ENCODE measurements around the gene TMEM139. TPM values are rescaled to one million over a fixed set of nuclear protein-coding genes. Genes with fewer than 3 reads are reported as not detected.

TMEM139 gene
- total and polyA plus RNA-seq, 8 donors: 4.2 to 17.3 (median 7.0) TPM

DNA sequence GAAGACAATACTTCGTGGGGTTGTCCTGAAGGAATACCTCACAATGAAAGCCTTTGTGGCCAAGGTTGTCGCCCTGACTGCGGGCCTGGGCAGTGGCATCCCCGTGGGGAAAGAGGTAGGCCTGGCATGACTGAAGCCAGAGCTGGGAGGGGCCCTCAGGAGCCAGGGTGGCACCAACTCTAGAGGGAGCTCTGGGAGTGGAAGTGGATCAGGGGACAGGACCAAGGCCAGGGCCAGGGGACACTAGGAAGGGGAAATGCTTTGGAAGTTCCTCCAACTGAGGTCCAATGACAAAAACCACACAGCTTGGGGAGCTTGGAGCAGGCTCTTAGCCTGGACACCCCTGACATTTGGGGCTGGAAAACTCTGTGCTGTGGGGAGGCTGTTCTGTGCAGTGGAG, 37.0 kb downstream of the TMEM139 start:
- H3K4me1 ChIP-seq: no peaks in the 10 kb centered on the region
- H3K9me3 ChIP-seq: no peaks in the 10 kb centered on the region
- H3K27ac ChIP-seq: no peak overlapping the region
- WGBS, 2 donors: 62 to 70% methylated on average over 4 of the region's 4 CpGs
- ATAC-seq (peak in 3 of 4 donors; percentile 52 to 63 (median 53)), DNase-seq (no peak), FAIRE-seq (no peak)
- H3K27me3 ChIP-seq: no peaks in the 10 kb centered on the region
- no peaks in the 10 kb centered on the region for H3K36me3 ChIP-seq
- intact Hi-C loops (cut with DNase I): no loop called here
- TF ChIP-seq, protein P1, sequence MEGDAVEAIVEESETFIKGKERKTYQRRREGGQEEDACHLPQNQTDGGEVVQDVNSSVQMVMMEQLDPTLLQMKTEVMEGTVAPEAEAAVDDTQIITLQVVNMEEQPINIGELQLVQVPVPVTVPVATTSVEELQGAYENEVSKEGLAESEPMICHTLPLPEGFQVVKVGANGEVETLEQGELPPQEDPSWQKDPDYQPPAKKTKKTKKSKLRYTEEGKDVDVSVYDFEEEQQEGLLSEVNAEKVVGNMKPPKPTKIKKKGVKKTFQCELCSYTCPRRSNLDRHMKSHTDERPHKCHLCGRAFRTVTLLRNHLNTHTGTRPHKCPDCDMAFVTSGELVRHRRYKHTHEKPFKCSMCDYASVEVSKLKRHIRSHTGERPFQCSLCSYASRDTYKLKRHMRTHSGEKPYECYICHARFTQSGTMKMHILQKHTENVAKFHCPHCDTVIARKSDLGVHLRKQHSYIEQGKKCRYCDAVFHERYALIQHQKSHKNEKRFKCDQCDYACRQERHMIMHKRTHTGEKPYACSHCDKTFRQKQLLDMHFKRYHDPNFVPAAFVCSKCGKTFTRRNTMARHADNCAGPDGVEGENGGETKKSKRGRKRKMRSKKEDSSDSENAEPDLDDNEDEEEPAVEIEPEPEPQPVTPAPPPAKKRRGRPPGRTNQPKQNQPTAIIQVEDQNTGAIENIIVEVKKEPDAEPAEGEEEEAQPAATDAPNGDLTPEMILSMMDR (IDR thresholded peaks at IDR 0.05): no peak
- no peak overlapping the region for H3K4me3 ChIP-seq

DNA sequence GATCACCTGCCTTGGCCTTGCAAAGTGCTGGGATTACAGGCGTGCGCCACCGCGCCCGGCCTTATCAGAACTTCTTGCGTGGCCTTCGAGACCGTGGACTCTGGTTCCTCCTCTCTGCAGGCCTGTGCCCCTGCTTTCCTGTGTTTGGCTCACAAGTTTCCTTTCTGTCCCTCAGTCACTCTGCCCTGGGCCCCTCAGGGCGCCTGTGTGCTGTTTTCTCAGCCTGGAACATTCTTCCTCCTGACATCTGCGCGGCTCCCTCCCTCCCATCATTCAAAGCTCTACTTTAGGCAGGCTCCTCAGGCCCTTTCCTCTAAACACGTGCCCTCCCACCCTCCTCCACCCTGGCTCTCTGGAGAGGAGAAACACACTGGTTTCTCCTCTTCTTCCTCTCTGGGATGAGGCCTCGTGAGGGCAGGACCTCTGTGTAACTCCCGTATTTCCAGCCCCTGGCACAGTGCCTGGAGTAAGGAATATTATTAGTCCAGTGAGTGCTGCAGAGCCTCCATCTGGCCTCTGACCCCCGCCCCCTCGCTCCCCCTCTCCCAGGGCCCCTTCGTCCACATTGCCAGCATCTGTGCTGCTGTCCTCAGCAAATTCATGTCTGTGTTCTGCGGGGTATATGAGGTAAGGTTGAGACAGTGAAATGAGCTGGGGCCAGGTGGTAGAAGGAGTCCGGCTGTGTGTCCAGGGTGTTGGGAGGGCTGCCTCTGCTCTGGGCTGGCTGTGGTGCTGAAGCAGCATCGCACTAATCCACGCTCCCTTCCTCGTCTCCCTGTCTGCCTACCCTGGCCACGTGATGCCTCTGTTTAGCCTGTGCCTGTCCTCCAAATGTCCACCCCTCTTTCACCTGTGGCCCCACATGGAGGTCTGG, 38.2 kb downstream of the TMEM139 start:
- intact Hi-C loops (cut with DNase I): no loop called here
- H3K27me3 ChIP-seq: no peaks in the 10 kb centered on the region
- WGBS, 2 donors: 77 to 84% methylated on average over 23 of the region's 23 CpGs
- no peak for FAIRE-seq
- H3K9me3 ChIP-seq: no peaks in the 10 kb centered on the region
- no peaks in the 10 kb centered on the region for H3K4me1 ChIP-seq
- no peak for DNase-seq
- no peak overlapping the region for H3K4me3 ChIP-seq
- TF ChIP-seq, protein P1 (IDR thresholded peaks at IDR 0.05): no peak
- H3K36me3 ChIP-seq: no peaks in the 10 kb centered on the region
- H3K27ac ChIP-seq: no peak overlapping the region
- ATAC-seq: no peak

DNA sequence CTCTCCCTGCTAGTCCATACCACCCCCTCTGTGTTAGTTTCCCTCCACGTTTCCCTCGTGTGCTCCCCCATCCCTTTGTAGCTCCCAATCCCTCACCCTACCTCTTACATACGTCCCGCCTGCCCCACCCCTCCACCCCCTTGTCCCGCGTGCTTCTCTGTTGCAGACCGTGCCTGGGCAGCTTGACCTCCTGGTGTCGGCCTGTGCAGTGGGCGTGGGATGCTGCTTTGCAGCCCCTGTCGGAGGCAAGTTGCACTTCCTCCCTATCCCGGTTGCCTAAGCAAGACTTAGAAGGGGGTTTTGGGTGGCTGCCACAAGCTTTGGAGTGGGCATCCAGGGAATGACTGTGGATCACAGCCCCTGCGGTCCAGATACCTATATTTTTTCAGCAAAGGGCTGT, 38.9 kb downstream of the TMEM139 start:
- no peaks in the 10 kb centered on the region for H3K27me3 ChIP-seq
- no peak overlapping the region for H3K27ac ChIP-seq
- ATAC-seq: no peak
- H3K4me3 ChIP-seq: no peak overlapping the region
- no peaks in the 10 kb centered on the region for H3K4me1 ChIP-seq
- no peaks in the 10 kb centered on the region for H3K9me3 ChIP-seq
- intact Hi-C loops (cut with DNase I): no loop called here
- 54 to 61% methylated on average over 12 of the region's 12 CpGs for WGBS, 2 donors
- no peaks in the 10 kb centered on the region for H3K36me3 ChIP-seq
- TF ChIP-seq, protein P1 (IDR thresholded peaks at IDR 0.05): no peak
- DNase-seq: no peak
- no peak for FAIRE-seq

DNA sequence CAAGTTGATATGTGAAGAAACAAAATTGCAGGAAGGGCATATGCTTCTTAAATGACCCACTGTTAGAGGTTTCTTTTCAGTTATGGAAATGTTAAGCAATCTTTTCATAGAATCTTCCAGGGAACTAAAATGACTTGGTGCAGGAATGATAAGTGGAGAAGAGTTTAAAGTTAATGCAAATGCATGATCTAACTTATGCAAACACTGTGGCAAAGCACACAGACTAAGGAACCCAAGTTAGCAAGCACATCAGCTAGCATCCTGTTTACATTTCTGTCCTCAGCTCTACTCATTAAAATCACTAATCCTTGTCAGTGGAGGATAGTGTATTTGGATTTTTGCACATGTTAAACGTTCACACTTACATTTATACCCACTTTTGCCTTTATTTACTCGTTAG, 40.5 kb downstream of the TMEM139 start:
- no peaks in the 10 kb centered on the region for H3K36me3 ChIP-seq
- DNase-seq: no peak
- intact Hi-C loops (cut with DNase I): no loop called here
- no peaks in the 10 kb centered on the region for H3K4me1 ChIP-seq
- H3K4me3 ChIP-seq: no peak overlapping the region
- no peak overlapping the region for H3K27ac ChIP-seq
- H3K9me3 ChIP-seq: no peaks in the 10 kb centered on the region
- no peak for FAIRE-seq
- no peaks in the 10 kb centered on the region for H3K27me3 ChIP-seq
- ATAC-seq: no peak
- 65 to 70% methylated on average over 2 of the region's 2 CpGs for WGBS, 2 donors
- TF ChIP-seq, protein P1 (IDR thresholded peaks at IDR 0.05): no peak

DNA sequence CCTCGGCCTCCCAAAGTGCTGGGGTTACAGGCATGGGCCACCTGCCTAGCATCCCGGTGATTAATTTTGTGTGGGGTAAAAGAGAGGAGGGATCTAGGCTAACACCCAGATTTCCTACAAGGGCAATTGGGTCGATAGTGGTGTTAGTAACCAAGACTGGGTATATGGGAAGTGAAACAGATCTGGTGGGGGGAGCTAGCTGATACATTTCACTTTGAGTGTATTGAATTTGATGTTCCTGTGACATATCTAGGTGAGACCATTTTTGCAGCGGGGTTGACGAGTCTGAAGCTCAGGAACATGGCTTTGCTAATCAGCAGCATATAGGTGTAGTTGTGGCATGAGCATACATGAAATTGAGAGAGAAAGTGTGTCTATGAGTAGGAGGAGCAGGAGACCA, 43.1 kb downstream of the TMEM139 start:
- Histone ChIP-seq H3K27me3 (no peaks in the 10 kb centered on the region), H3K4me1 (no peaks in the 10 kb centered on the region), H3K36me3 (no peaks in the 10 kb centered on the region), H3K4me3 (no peak overlapping the region), H3K27ac (no peak overlapping the region), H3K9me3 (no peaks in the 10 kb centered on the region)
- DNase-seq: no peak
- intact Hi-C loops (cut with DNase I): no loop called here
- 81 to 91% methylated on average over 5 of the region's 5 CpGs for WGBS, 2 donors
- no peak for FAIRE-seq
- TF ChIP-seq, protein P1 (IDR thresholded peaks at IDR 0.05): no peak
- ATAC-seq: no peak
